Muscle of leg (tissue), 11 donors: ENCODE data around the gene GSE1. TPM values are rescaled to one million over a fixed set of nuclear protein-coding genes. Genes with fewer than 3 reads are reported as not detected.

Experiments
- DNase-seq: peaks from one replicate; pipeline ENCODE4 v3.0.0; 2013
- H3K27ac ChIP-seq: one replicate; pipeline ENCODE4 v1.5.1; 2013; ENCODE audit warnings: mild to moderate bottlenecking, low read length, control low read depth
- H3K27me3 ChIP-seq: one replicate; pipeline ENCODE4 v1.6.1; 2013; ENCODE audit warnings: low read length; ENCODE audit not compliant: control insufficient read depth, insufficient read depth
- H3K36me3 ChIP-seq: one replicate; pipeline ENCODE4 v1.6.1; 2013; ENCODE audit warnings: low read length; ENCODE audit not compliant: control insufficient read depth, insufficient read depth
- H3K4me1 ChIP-seq: one replicate; pipeline ENCODE4 v1.6.1; 2013; ENCODE audit warnings: low read length; ENCODE audit not compliant: control insufficient read depth, insufficient read depth
- H3K4me3 ChIP-seq: one replicate; pipeline ENCODE4 v1.5.1; 2013; ENCODE audit warnings: low read length, control low read depth
- H3K9me3 ChIP-seq: replicated peaks from 2 replicates; pipeline ENCODE4 v1.6.1; 2013; ENCODE audit warnings: low read depth, low read length; ENCODE audit not compliant: control insufficient read depth
- WGBS: methylation state at CpG from one replicate; pipeline ENCODE4 v1.1.5; 2013; ENCODE audit warnings: missing lambda C conversion rate; ENCODE audit not compliant: insufficient coverage; 5-methylcytosine and 5-hydroxymethylcytosine counted together
- polyA plus RNA-seq, 8 donors: library from polyadenylated mRNA; unstranded; fragments of 120-200 nt; gene quantifications; one replicate each; pipeline versions ENCODE4 v1.2.1 to v1.2.3, GENCODE V29; 2013; ENCODE audit warnings: inconsistent platforms in 1 of 8, low replicate concordance in 1 of 8; ENCODE audit not compliant: insufficient read length in 8 of 8, insufficient read depth in 1 of 8
- total RNA-seq: library from RNA; stranded (reverse); fragments of 120-200 nt; gene quantifications from one replicate; pipeline ENCODE4 v1.2.4, GENCODE V29; 2013

Gene GSE1
- total and polyA plus RNA-seq, 9 donors = 32.4 to 67.4 (median 47.3) TPM

DNA sequence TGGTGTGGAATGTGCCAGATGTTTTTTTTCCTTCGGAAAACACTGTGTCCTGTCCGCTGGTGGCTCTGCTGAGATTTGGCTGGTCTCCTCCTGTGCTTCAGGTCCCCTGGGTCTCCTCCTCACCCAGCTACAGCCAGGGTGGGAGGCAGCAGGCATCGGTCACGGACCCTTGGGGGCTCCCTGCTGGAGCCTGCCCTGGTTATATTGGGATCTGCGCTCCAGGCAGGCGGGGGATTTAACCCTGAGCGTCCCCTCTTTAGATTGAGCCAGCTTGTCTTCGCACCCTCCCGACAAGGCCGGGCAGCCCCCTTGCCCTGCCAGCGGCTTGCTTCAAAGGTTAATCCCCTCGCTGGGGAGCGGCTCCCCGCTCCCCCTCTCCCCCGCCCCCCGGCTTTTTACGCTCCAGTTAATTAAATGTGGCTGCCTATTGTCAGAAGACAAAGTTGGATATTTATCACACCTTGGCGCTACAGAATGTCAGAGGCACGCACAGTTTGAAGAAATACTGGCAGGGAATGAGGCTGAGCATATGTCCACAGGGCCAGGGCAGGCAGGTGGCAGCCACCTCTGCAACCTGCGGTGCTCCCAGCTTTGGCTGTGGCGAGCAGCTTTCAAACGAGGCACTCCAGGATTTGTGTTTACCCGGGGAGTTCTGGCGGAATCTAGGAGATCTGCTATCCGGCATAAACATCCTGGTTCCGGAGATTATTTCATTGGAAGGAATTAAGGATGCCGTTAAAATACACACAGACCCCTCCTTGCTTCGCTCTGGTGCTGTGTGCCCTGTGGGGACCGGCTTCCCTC, 38.2 kb upstream of the GSE1 start:
- WGBS = 25% methylated on average over 16 of the region's 29 CpGs
- Histone ChIP-seq H3K9me3 (no peaks in the 10 kb centered on the region), H3K27me3 (no peaks in the 10 kb centered on the region), H3K36me3 (no peaks in the 10 kb centered on the region), H3K4me1 (peaks cover 86% of the 10 kb centered on the region), H3K27ac (peak overlapping the region; percentile 87), H3K4me3 (no peak overlapping the region)
- DNase-seq = no peak

GRCh38 chr16:85575920-85576319, 37.2 kb upstream of the GSE1 start:
- Histone ChIP-seq H3K27ac (no peak overlapping the region), H3K4me3 (no peak overlapping the region), H3K36me3 (no peaks in the 10 kb centered on the region), H3K9me3 (no peaks in the 10 kb centered on the region), H3K4me1 (peaks cover 81% of the 10 kb centered on the region), H3K27me3 (no peaks in the 10 kb centered on the region)
- no peak for DNase-seq
- 14% methylated on average over 2 of the region's 5 CpGs for WGBS

DNA sequence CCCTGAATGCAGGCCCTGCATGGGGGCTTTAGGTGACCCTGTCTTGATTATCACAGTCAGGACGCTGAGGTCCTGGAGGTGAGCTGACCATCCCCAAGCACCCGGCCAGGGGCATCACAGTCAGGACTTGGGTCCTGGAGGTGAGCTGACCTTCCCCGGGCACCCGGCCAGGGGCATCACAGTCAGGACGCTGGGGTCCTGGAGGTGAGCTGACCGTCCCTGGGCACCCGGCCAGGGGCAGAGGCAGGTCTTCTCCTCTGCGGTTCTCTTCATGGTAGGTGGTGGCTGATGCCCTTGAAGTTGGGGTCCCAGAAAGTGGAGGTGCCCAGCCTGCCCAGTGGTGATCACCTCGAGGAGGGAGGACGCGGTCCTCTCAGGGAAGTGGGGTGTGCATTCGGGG, 36.2 kb upstream of the GSE1 start:
- WGBS = 91% methylated on average over 9 of the region's 12 CpGs

GRCh38 chr16:85577899-85578598, 35.1 kb upstream of the GSE1 start:
- H3K27ac ChIP-seq = no peak overlapping the region
- no peak overlapping the region for H3K4me3 ChIP-seq
- peaks cover 83% of the 10 kb centered on the region for H3K4me1 ChIP-seq
- H3K9me3 ChIP-seq = no peaks in the 10 kb centered on the region
- no peak for DNase-seq
- 66% methylated on average over 13 of the region's 20 CpGs for WGBS
- H3K36me3 ChIP-seq = no peaks in the 10 kb centered on the region
- no peaks in the 10 kb centered on the region for H3K27me3 ChIP-seq

More for the DNA sequence above, 36.2 kb upstream of the GSE1 start:
- no peaks in the 10 kb centered on the region for H3K27me3 ChIP-seq
- no peak overlapping the region for H3K4me3 ChIP-seq
- H3K4me1 ChIP-seq = peaks cover 73% of the 10 kb centered on the region
- no peak overlapping the region for H3K27ac ChIP-seq
- H3K36me3 ChIP-seq = no peaks in the 10 kb centered on the region
- no peaks in the 10 kb centered on the region for H3K9me3 ChIP-seq
- no peak for DNase-seq

DNA sequence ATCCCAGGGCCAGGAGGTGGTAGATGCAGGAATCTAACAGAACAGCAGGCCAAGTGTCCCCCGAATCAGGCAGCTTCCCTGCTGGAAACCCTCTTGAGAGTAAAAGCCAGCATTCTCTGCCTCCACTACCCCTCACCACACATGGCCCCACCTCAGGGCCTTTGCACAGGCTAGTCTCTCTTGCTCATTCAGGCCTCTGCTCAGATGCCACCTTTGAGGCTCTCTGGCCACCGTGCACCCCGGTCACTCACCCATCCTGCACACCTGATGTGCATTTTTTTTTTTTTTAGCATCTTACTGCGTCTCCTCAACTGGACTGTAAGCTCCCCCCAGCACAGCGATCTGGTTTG, 34.5 kb upstream of the GSE1 start:
- Histone ChIP-seq H3K4me3 (no peak overlapping the region), H3K9me3 (no peaks in the 10 kb centered on the region), H3K27me3 (no peaks in the 10 kb centered on the region), H3K36me3 (no peaks in the 10 kb centered on the region), H3K4me1 (peaks cover 83% of the 10 kb centered on the region), H3K27ac (no peak overlapping the region)
- WGBS = 78% methylated on average over 5 of the region's 5 CpGs
- DNase-seq = no peak

DNA sequence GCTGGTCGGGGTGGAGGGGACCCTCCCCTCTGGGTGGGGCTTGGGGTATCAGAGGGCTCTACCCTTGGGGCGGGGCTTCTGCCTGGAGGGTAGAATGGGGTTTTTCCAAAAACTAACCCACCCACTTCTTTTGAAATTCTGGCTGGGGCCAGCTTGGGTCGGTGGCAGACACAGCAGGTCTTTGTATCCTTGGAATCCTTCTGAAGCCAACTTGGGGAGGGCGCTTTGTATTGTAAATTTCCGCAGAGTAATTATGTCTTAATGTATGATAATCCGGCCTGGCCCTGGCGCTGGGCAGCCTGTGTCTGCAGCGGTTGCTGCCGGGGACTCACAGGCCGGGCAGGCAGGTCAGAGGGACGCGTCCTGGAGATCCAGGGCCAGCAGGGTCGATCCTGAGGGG, 33.9 kb upstream of the GSE1 start:
- DNase-seq = no peak
- 65% methylated on average over 8 of the region's 13 CpGs for WGBS
- Histone ChIP-seq H3K27ac (peak overlapping the region; percentile 29), H3K9me3 (no peaks in the 10 kb centered on the region), H3K4me3 (no peak overlapping the region), H3K27me3 (no peaks in the 10 kb centered on the region), H3K4me1 (peaks cover 83% of the 10 kb centered on the region), H3K36me3 (no peaks in the 10 kb centered on the region)

- no peak overlapping the region for H3K4me3 ChIP-seq
- H3K9me3 ChIP-seq = no peaks in the 10 kb centered on the region
- DNase-seq = peak; percentile 84
- 40% methylated on average over 11 of the region's 11 CpGs for WGBS
- peak overlapping the region; percentile 35 for H3K27ac ChIP-seq
- H3K27me3 ChIP-seq = no peaks in the 10 kb centered on the region
- H3K36me3 ChIP-seq = no peaks in the 10 kb centered on the region
- peaks cover 83% of the 10 kb centered on the region for H3K4me1 ChIP-seq
These were observed 33.1 kb upstream of the GSE1 start for GRCh38 chr16:85579923-85580580.

GRCh38 chr16:85580684-85581083, 32.4 kb upstream of the GSE1 start:
- Histone ChIP-seq H3K9me3 (no peaks in the 10 kb centered on the region), H3K27ac (no peak overlapping the region), H3K36me3 (no peaks in the 10 kb centered on the region), H3K4me1 (peaks cover 85% of the 10 kb centered on the region), H3K4me3 (no peak overlapping the region), H3K27me3 (no peaks in the 10 kb centered on the region)
- WGBS = 79% methylated on average over 7 of the region's 7 CpGs
- DNase-seq = no peak

GRCh38 chr16:85582229-85582991, 30.7 kb upstream of the GSE1 start:
- WGBS = 50% methylated on average over 20 of the region's 29 CpGs
- Histone ChIP-seq H3K9me3 (no peaks in the 10 kb centered on the region), H3K36me3 (no peaks in the 10 kb centered on the region), H3K4me1 (peaks cover 87% of the 10 kb centered on the region), H3K27ac (no peak overlapping the region), H3K4me3 (no peak overlapping the region), H3K27me3 (no peaks in the 10 kb centered on the region)
- DNase-seq = no peak
